ENCODE data around the gene CRYL1.

- no peak for TF ChIP-seq CTCF (conservative IDR thresholded peaks at IDR 0.05)
- TF ChIP-seq ZFX (IDR thresholded peaks at IDR 0.05) = no peak
These were observed 96.7 kb downstream of the CRYL1 start for GRCh38 chr13:20428666-20429644.

Measured in C4-2B (cell line).